GM19238 (cell line): ENCODE results near the gene ACRBP.
A peak's percentile ranks its signal among the peaks of the same experiment; 100 is the strongest.

Experiments used
- DNase-seq: peaks from one replicate; pipeline ENCODE4 v3.0.0; 2011; ENCODE audit warnings: low spot score; ENCODE audit not compliant: insufficient read length

The ACRBP gene

GRCh38 chr12:6647083-6647604, at the start of gene ACRBP:
ACRBP (minus strand) TSS chr12:6647432; CDS start chr12:6647366, 66 bp downstream.
- DNase-seq: no peak

- no peak for DNase-seq
These were observed 48.2 kb upstream of the ACRBP start for GRCh38 chr12:6695313-6696045.

GRCh38 chr12:6694701-6695100, 47.5 kb upstream of the ACRBP start:
- no peak for DNase-seq

- no peak for DNase-seq
These were observed 46.7 kb upstream of the ACRBP start for GRCh38 chr12:6693832-6694355.

- no peak for DNase-seq
These were observed 45.7 kb upstream of the ACRBP start for GRCh38 chr12:6692888-6693287.

- no peak for DNase-seq
These were observed 44.2 kb upstream of the ACRBP start for GRCh38 chr12:6691473-6691872.

- DNase-seq: peak; percentile 97
These were observed 42.0 kb upstream of the ACRBP start, which contains the start of gene ZNF384 for GRCh38 chr12:6688999-6689882. ZNF384 (minus strand) TSS chr12:6689375; CDS start chr12:6679520, 9,855 bp downstream.

GRCh38 chr12:6688543-6688998, 41.3 kb upstream of the ACRBP start:
- no peak for DNase-seq

GRCh38 chr12:6685814-6686213, 38.6 kb upstream of the ACRBP start:
- no peak for DNase-seq

GRCh38 chr12:6684609-6685008, 37.4 kb upstream of the ACRBP start:
- DNase-seq: no peak

- no peak for DNase-seq
These were observed 29.7 kb upstream of the ACRBP start for GRCh38 chr12:6676962-6677361.

- DNase-seq: no peak
These were observed 24.9 kb upstream of the ACRBP start for GRCh38 chr12:6672143-6672542.

- no peak for DNase-seq
These were observed 20.5 kb upstream of the ACRBP start for GRCh38 chr12:6667559-6668210.

- DNase-seq: no peak
These were observed 19.0 kb upstream of the ACRBP start for GRCh38 chr12:6666211-6666610.

- no peak for DNase-seq
These were observed 17.7 kb upstream of the ACRBP start for GRCh38 chr12:6664902-6665301.

- DNase-seq: peak; percentile 96
These were observed 15.9 kb upstream of the ACRBP start, which contains the start of gene ING4 for GRCh38 chr12:6662906-6663742. ING4 (minus strand) TSS chr12:6663119; CDS start chr12:6663101, 18 bp downstream.

- peak; percentile 59 for DNase-seq
These were observed 15.3 kb upstream of the ACRBP start for GRCh38 chr12:6662602-6662905.

- DNase-seq: no peak
These were observed 6.8 kb upstream of the ACRBP start for GRCh38 chr12:6653987-6654386.

GRCh38 chr12:6653342-6653741, 6.1 kb upstream of the ACRBP start:
- DNase-seq: no peak

GRCh38 chr12:6652391-6652790, 5.2 kb upstream of the ACRBP start:
- DNase-seq: no peak
